HL-60 (cell line): ENCODE measurements around the gene ANKRD13D.

Experiments used
- DNase-seq, 2 experiments: peaks; one replicate each; pipeline ENCODE4 v3.0.0-alpha.2; 2010 to 2020; ENCODE audit warnings: low read depth in 1 of 2, low spot score in 1 of 2
- H3K27ac ChIP-seq: fragments of 250-450 bp; sonication (Bioruptor Pico); replicated peaks from 2 replicates; pipeline ENCODE4 v1.5.1; 2020; ENCODE audit warnings: mild to moderate bottlenecking, moderate library complexity
- H3K27me3 ChIP-seq: fragments of 250-450 bp; sonication (Bioruptor Pico); 2 replicates; pipeline ENCODE4 v1.5.1; 2021; ENCODE audit warnings: mild to moderate bottlenecking, moderate library complexity; ENCODE audit not compliant: insufficient read depth, poor library complexity, severe bottlenecking
- H3K4me3 ChIP-seq: replicated peaks from 2 replicates; pipeline ENCODE4 v1.5.1; 2011; ENCODE audit warnings: mild to moderate bottlenecking, control low read depth, low read length; ENCODE audit not compliant: insufficient read depth
- GABPA ChIP-seq: IDR thresholded peaks from 2 replicates; pipeline ENCODE4 v1.6.1; 2012; ENCODE audit warnings: low read depth
- POLR2AphosphoS5 ChIP-seq: IDR thresholded peaks from 2 replicates; pipeline ENCODE4 v1.6.1; 2012; ENCODE audit warnings: low read depth
- SPI1 ChIP-seq: IDR thresholded peaks from 2 replicates; pipeline ENCODE4 v1.6.1; 2012; ENCODE audit warnings: low read depth, mild to moderate bottlenecking, borderline replicate concordance
- TF ChIP-seq, protein P1 (sequence below): IDR thresholded peaks from 2 replicates; pipeline ENCODE4 v1.6.1; 2012; ENCODE audit warnings: low read depth; ENCODE audit not compliant: insufficient replicate concordance
- TF ChIP-seq, protein P2 (sequence below): IDR thresholded peaks from one replicate; pipeline ENCODE4 v1.5.1; 2011; ENCODE audit warnings: low read length, control low read depth, inconsistent platforms; ENCODE audit not compliant: insufficient read depth

Gene ANKRD13D

DNA sequence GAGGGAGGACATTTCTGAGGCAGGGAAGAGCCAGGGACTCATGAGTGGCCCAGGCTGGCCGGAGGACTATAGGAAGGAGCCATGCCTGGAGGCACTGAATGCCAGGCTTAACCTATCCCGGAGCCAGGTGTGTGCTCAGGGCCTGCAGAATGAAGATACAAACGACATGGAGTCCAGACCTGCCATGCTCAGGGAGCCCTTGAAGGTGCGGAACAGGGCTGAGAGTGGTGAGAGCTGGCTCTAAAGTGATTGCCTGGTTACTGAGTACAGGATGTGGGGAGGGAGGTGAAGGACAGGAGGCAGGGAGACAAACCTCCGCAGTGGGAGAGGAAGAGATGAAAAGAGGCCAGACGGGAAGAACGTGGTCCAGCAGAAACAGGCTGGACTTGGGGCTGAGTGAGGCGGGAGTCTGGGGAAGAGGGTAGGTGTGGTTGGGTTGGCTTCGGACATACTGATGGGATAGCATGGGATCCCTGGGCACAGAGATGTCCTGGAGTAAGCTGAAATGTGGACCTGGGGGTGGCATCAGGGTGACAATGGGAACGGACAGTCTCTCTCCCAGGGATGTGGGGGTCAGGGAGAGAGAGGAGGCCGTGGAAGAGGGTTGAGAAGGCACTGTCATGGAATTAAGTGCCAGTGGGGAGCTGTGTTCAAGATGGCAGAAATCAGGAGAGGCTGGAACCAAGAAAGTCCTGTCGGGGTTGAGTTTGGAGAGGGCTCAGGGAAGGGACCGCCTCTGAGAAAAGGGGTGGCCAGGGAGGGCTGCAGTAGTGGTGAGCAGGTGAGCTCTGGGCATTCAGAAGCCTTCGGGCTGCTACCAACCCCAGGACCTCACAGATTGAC is 1.5 kb upstream of the ANKRD13D start:
- Histone ChIP-seq H3K27ac (peak overlapping the region; percentile 100), H3K27me3 (no peaks in the 10 kb centered on the region), H3K4me3 (no peak overlapping the region)
- TF ChIP-seq POLR2AphosphoS5 (peak; percentile 86), SPI1 (no peak; the same call in 1 of the 2 replicates), GABPA (no peak)
- TF ChIP-seq, protein P1, sequence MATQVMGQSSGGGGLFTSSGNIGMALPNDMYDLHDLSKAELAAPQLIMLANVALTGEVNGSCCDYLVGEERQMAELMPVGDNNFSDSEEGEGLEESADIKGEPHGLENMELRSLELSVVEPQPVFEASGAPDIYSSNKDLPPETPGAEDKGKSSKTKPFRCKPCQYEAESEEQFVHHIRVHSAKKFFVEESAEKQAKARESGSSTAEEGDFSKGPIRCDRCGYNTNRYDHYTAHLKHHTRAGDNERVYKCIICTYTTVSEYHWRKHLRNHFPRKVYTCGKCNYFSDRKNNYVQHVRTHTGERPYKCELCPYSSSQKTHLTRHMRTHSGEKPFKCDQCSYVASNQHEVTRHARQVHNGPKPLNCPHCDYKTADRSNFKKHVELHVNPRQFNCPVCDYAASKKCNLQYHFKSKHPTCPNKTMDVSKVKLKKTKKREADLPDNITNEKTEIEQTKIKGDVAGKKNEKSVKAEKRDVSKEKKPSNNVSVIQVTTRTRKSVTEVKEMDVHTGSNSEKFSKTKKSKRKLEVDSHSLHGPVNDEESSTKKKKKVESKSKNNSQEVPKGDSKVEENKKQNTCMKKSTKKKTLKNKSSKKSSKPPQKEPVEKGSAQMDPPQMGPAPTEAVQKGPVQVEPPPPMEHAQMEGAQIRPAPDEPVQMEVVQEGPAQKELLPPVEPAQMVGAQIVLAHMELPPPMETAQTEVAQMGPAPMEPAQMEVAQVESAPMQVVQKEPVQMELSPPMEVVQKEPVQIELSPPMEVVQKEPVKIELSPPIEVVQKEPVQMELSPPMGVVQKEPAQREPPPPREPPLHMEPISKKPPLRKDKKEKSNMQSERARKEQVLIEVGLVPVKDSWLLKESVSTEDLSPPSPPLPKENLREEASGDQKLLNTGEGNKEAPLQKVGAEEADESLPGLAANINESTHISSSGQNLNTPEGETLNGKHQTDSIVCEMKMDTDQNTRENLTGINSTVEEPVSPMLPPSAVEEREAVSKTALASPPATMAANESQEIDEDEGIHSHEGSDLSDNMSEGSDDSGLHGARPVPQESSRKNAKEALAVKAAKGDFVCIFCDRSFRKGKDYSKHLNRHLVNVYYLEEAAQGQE = no peak
- TF ChIP-seq, protein P2, sequence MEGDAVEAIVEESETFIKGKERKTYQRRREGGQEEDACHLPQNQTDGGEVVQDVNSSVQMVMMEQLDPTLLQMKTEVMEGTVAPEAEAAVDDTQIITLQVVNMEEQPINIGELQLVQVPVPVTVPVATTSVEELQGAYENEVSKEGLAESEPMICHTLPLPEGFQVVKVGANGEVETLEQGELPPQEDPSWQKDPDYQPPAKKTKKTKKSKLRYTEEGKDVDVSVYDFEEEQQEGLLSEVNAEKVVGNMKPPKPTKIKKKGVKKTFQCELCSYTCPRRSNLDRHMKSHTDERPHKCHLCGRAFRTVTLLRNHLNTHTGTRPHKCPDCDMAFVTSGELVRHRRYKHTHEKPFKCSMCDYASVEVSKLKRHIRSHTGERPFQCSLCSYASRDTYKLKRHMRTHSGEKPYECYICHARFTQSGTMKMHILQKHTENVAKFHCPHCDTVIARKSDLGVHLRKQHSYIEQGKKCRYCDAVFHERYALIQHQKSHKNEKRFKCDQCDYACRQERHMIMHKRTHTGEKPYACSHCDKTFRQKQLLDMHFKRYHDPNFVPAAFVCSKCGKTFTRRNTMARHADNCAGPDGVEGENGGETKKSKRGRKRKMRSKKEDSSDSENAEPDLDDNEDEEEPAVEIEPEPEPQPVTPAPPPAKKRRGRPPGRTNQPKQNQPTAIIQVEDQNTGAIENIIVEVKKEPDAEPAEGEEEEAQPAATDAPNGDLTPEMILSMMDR = no peak
- DNase-seq = peak in 1 of 2 experiments; percentile 70

DNA sequence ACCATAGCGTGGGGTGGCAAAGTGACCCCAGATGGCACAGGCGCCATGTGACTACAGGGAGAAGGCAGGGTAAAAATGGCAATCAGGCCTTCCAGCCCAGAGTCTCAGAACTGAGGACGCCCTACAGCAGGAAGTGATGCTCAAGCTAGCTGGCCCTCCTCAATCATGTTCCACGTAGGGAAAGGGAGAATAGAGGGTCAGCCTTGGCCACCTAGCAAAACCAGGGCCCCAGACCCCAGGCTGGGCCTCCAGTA is 978 bp upstream of the ANKRD13D start:
- no peak overlapping the region for H3K4me3 ChIP-seq
- no peaks in the 10 kb centered on the region for H3K27me3 ChIP-seq
- TF ChIP-seq, protein P1 = no peak
- TF ChIP-seq GABPA (no peak), SPI1 (no peak), POLR2AphosphoS5 (no peak)
- TF ChIP-seq, protein P2 = no peak
- DNase-seq = no peak
- H3K27ac ChIP-seq = peak overlapping the region; percentile 100

DNA sequence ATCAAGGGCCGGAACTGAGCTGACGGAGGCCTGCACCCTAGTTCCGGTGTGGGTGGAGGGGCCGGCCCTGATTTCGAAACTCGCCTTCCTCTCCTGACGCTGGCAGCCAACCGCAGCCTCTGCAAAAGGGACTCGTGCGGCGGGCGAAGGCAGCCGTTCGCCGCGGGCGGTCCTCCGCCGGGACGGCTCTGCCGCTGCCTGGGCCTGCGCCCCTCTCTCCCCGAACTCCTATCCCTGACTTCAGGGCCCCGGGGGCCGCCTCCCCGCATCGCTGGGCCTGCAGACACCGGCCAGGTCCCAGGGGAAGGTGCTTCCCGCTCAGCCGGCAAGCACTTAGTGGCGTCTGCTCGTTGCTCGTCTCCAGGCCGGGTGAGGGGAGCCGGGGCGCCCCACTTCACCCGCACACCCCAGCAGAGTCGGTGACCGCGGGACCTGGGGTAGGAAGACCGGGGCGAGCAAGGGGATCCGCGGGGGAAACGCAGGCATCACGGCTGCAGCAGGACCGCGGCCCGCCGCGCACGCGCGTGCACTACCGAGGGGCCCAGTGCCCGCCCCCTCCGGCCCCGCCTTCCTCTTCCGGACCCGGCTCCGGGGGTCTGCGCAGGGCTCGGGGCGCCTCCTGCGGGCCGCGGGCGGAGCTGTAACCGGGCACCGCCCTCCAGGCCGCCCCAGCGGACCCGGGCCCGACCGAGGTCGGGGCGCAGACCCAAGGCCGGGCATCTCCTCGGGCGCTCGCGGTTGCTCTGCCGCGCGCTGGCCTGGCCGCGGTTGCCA is 464 bp upstream of the ANKRD13D start:
- peak overlapping the region; percentile 45 for H3K4me3 ChIP-seq
- H3K27me3 ChIP-seq = no peaks in the 10 kb centered on the region
- peak overlapping the region; percentile 100 for H3K27ac ChIP-seq
- DNase-seq = peak; percentile 93 to 99
- TF ChIP-seq POLR2AphosphoS5 (peak; percentile 99), GABPA (peak; percentile 84), SPI1 (peak; percentile 68; the same call in 1 of the 2 replicates)
- TF ChIP-seq, protein P1 = peak; percentile 71
- TF ChIP-seq, protein P2 = no peak
